HL-60 (cell line): ENCODE results near the gene STX8.

Source experiments
- DNase-seq, 2 experiments: peaks; one replicate each; pipeline ENCODE4 v3.0.0-alpha.2; 2010 to 2020; ENCODE audit warnings: low read depth in 1 of 2, low spot score in 1 of 2
- H3K27ac ChIP-seq: fragments of 250-450 bp; sonication (Bioruptor Pico); replicated peaks from 2 replicates; pipeline ENCODE4 v1.5.1; 2020; ENCODE audit warnings: mild to moderate bottlenecking, moderate library complexity
- H3K27me3 ChIP-seq: fragments of 250-450 bp; sonication (Bioruptor Pico); 2 replicates; pipeline ENCODE4 v1.5.1; 2021; ENCODE audit warnings: mild to moderate bottlenecking, moderate library complexity; ENCODE audit not compliant: insufficient read depth, poor library complexity, severe bottlenecking
- H3K4me3 ChIP-seq: replicated peaks from 2 replicates; pipeline ENCODE4 v1.5.1; 2011; ENCODE audit warnings: mild to moderate bottlenecking, control low read depth, low read length; ENCODE audit not compliant: insufficient read depth
- GABPA ChIP-seq: IDR thresholded peaks from 2 replicates; pipeline ENCODE4 v1.6.1; 2012; ENCODE audit warnings: low read depth
- POLR2AphosphoS5 ChIP-seq: IDR thresholded peaks from 2 replicates; pipeline ENCODE4 v1.6.1; 2012; ENCODE audit warnings: low read depth
- SPI1 ChIP-seq: IDR thresholded peaks from 2 replicates; pipeline ENCODE4 v1.6.1; 2012; ENCODE audit warnings: low read depth, mild to moderate bottlenecking, borderline replicate concordance
- TF ChIP-seq, protein P1 (sequence below): IDR thresholded peaks from 2 replicates; pipeline ENCODE4 v1.6.1; 2012; ENCODE audit warnings: low read depth; ENCODE audit not compliant: insufficient replicate concordance
- TF ChIP-seq, protein P2 (sequence below): IDR thresholded peaks from one replicate; pipeline ENCODE4 v1.5.1; 2011; ENCODE audit warnings: low read length, control low read depth, inconsistent platforms; ENCODE audit not compliant: insufficient read depth

Gene STX8

DNA sequence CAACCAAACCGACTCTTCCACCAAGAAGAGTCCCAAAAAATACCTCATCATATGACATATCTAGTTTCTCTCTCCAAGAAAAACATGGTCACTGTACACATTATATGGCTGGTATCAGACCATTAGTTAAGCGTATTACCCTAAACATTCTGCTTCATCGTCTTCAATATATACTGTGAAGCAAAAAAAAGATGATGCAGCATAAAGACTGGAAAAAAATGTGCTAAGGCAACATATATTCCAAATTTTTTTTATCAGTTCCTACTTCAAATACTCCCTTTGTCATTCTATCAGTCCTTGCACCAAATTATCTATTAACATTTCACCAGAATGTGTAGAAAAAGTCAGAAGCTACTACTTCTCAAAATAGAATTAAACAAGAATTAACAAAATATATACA lies 42.9 kb downstream of the STX8 start:
- no peaks in the 10 kb centered on the region for H3K27me3 ChIP-seq
- DNase-seq: no peak
- TF ChIP-seq POLR2AphosphoS5 (no peak), GABPA (no peak), SPI1 (no peak)
- TF ChIP-seq, protein P1, sequence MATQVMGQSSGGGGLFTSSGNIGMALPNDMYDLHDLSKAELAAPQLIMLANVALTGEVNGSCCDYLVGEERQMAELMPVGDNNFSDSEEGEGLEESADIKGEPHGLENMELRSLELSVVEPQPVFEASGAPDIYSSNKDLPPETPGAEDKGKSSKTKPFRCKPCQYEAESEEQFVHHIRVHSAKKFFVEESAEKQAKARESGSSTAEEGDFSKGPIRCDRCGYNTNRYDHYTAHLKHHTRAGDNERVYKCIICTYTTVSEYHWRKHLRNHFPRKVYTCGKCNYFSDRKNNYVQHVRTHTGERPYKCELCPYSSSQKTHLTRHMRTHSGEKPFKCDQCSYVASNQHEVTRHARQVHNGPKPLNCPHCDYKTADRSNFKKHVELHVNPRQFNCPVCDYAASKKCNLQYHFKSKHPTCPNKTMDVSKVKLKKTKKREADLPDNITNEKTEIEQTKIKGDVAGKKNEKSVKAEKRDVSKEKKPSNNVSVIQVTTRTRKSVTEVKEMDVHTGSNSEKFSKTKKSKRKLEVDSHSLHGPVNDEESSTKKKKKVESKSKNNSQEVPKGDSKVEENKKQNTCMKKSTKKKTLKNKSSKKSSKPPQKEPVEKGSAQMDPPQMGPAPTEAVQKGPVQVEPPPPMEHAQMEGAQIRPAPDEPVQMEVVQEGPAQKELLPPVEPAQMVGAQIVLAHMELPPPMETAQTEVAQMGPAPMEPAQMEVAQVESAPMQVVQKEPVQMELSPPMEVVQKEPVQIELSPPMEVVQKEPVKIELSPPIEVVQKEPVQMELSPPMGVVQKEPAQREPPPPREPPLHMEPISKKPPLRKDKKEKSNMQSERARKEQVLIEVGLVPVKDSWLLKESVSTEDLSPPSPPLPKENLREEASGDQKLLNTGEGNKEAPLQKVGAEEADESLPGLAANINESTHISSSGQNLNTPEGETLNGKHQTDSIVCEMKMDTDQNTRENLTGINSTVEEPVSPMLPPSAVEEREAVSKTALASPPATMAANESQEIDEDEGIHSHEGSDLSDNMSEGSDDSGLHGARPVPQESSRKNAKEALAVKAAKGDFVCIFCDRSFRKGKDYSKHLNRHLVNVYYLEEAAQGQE: no peak
- TF ChIP-seq, protein P2, sequence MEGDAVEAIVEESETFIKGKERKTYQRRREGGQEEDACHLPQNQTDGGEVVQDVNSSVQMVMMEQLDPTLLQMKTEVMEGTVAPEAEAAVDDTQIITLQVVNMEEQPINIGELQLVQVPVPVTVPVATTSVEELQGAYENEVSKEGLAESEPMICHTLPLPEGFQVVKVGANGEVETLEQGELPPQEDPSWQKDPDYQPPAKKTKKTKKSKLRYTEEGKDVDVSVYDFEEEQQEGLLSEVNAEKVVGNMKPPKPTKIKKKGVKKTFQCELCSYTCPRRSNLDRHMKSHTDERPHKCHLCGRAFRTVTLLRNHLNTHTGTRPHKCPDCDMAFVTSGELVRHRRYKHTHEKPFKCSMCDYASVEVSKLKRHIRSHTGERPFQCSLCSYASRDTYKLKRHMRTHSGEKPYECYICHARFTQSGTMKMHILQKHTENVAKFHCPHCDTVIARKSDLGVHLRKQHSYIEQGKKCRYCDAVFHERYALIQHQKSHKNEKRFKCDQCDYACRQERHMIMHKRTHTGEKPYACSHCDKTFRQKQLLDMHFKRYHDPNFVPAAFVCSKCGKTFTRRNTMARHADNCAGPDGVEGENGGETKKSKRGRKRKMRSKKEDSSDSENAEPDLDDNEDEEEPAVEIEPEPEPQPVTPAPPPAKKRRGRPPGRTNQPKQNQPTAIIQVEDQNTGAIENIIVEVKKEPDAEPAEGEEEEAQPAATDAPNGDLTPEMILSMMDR: no peak
- H3K4me3 ChIP-seq: no peak overlapping the region
- H3K27ac ChIP-seq: no peak overlapping the region

DNA sequence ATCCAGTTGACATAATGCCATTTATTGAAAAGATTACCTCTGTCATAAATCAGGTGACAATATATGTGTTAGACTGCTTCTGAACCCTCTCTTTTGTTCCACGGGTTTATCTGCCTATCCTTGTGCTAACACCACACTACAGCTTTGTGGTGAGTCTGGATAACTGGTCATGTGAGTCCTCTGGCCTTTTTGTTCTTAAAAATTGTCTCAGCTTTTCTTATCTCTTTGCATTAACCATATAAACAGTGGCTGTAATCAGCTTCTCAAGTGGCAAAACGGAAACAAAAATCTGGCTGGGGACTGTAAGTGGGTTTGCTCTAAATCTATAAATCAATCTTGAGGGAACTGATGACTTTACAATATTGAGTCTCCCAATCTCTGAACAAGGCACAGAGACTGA lies 44.6 kb downstream of the STX8 start:
- Histone ChIP-seq H3K27me3 (no peaks in the 10 kb centered on the region), H3K4me3 (no peak overlapping the region), H3K27ac (no peak overlapping the region)
- no peak for DNase-seq
- TF ChIP-seq GABPA (no peak), POLR2AphosphoS5 (no peak), SPI1 (no peak)
- TF ChIP-seq, protein P1: no peak
- TF ChIP-seq, protein P2: no peak

DNA sequence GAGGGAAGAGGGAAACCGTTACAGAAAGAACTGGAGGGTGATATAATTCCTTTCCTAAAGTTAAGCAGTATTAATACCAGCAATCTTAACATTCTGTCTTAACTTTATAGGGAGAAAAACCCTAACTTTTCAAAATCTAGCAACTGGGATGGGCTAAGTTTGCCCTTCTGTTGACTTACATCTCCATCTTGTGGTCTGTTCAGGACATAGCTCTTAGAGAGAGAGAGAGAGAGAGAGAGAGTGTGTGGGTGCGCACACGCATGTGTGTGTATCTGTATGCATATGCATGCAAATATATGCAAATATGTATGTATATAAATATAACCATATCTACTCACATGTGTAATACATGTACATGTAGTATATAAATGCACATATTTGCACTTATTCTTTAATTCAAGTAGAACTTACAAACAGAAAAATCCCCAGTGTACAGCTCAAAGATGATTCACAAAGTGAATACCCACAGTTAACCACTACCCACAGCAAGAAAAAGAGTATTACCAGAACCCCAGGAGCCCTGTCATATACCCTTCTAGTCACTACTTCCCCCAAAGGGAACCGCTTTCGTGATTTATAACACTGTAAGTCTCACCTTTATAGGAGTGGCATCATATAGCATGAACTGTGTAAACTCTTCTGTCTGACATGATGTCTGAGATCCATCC lies 46.5 kb downstream of the STX8 start:
- H3K27me3 ChIP-seq: no peaks in the 10 kb centered on the region
- DNase-seq: no peak
- H3K27ac ChIP-seq: no peak overlapping the region
- H3K4me3 ChIP-seq: no peak overlapping the region
- TF ChIP-seq, protein P1: no peak
- TF ChIP-seq POLR2AphosphoS5 (no peak), GABPA (no peak), SPI1 (no peak)
- TF ChIP-seq, protein P2: no peak
